Tongue (tissue), 2 donors: ENCODE measurements around the gene FHIT. TPM values are rescaled to one million over a fixed set of nuclear protein-coding genes. Genes with fewer than 3 reads are reported as not detected.
A peak's percentile ranks its signal among the peaks of the same experiment; 100 is the strongest.

Experiments used
- DNase-seq: peaks from one replicate; pipeline ENCODE4 v3.0.0-alpha.2; 2015
- total RNA-seq: library from RNA; depleted of rRNA; stranded (reverse); fragments of >200 nt; gene quantifications from one replicate; pipeline ENCODE4 v1.2.3, GENCODE V29; 2014

The FHIT gene
- total RNA-seq, 1 donor from 2014 or later = 7.4 TPM

- DNase-seq = no peak
These were observed 851.1 kb downstream of the FHIT start for GRCh38 chr3:60399861-60400845.

DNA sequence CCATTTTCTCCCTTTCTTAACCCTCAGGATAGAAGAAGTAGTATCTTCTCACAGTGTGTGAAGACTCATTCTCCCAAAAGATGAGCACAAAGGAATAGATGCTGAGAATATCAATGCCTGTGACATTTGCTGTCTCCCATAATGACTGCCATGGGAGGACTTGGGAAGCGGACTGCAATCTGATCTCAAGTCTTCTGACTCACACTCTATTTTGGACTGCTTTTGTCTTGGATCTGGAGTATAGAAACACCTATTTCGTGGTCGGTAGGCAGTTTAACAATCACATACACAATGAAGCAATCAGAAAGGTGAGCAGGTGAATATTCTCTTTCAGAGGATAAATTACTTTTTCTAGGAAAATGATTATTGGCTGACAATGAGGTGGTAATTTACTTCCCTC lies 852.0 kb downstream of the FHIT start:
- peak; percentile 24 for DNase-seq

DNA sequence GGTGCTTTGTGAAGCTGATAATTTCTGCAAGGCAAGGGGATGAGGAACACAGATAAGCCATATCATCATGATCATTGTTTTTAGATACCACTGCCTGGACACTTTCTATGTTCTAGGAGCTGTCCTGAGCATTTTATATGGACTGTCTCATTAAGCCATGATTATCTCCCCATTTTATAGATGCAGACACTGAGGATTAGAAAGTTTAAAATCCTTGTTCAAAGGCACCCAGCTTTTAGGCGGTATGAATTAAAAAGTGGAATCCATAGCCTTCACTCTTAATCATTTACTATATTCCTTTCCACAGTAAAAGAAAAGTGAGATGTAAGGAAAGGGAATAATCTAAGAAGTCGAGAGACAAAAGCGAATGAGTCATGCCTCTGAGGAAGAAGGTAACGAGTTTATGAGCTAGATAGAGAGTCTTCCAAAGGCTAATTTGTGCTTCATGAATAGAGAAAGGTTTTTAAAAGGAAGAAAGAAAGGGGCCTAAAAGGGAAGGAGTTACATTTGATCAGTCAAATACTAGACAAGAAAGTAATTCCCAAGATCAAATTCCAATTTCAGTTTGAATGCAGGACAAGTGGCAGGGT lies 856.0 kb downstream of the FHIT start:
- no peak for DNase-seq

DNA sequence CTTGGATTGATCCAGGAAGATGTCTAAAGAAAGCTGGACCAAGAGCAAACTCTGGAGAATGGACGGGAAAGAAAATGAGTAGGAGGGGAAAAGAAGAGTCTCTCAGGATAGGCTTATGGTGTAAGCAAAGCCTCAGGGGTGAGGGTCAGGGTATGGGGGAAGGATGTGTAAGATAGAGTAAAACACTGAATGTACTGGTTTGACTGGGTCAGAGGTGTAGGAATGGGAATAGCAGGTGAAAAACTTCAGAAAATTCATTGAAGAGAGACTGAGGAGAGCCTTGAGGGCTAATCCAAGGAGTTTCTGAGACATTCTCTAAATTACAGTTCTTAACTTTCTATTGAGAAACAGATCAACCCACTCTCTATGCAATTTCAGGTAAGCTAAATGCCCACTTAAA lies 857.3 kb downstream of the FHIT start:
- no peak for DNase-seq

DNA sequence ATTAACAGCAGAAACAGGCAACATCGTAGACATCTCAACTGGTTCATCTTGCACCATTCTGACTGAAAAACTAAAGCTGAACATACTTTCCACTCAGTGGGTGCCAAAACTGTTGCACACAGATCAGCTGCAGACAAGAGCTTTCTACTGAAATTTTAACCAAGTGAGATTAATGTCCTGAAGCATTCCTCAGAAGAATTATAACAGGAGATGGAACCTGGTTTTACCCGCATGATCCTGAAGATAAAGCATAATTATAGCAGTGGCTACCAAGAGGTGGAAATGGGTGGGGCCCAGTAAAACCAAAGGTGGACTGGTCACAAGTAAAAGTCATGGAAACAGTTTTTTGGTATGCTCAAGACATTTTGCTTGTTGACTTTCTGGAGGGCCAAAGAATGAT lies 858.8 kb downstream of the FHIT start:
- no peak for DNase-seq

GRCh38 chr3:60391292-60391691 lies 860.0 kb downstream of the FHIT start:
- DNase-seq = no peak

DNA sequence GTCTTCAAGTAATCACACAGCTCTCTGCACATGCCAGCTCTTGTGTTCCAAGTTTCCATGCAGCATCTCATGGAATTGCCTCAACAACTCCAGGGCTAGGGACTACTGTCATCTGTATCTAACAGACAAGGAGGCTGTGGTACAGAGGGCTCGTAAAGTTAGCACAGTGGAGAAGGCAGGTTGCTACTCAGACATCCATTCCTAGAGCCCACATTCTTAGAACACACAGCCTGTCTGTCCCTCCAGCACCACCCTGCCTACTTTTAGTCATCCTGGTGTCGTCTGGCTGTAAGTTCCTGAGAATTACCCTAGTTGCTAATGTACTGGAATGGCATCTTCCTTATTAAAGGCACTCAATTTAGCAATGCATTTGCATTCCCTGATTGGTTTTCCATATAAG lies 862.5 kb downstream of the FHIT start:
- no peak for DNase-seq

DNA sequence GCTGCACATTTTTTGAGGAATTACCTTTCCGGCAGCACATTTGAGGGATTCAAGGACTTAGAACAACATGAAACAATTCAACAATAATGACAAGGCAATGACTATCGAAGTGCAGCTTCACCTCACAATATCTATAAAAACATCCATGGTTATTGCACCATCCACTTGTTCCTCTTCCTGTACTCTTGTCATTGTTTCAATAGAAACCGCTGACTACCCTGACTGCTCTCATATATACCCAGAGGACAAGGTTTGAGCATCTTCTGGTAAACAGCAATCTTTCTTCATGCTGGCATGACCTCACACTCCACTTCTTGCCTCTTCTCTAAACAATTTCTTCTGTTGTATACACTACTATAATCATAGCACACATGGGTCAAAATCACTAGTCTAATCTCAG lies 864.9 kb downstream of the FHIT start:
- DNase-seq = no peak

DNA sequence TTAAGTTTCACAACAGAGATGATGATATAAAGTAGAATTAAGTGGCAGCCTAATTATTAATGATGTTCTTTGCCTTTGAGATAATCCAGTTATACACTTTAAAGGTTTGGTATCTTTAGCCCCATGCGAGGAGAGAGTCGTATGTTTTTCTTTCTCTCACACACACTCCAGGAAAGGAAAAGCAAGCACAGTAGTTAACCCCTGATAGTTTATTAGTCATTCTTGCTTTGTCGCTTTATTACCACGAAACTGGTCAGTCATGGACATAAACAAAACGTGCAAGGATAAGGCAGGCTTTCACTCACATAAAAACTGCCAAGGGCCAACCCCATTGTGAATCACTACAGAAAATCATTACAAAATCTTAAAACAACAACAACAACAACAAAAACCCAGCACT lies 866.9 kb downstream of the FHIT start:
- no peak for DNase-seq

DNA sequence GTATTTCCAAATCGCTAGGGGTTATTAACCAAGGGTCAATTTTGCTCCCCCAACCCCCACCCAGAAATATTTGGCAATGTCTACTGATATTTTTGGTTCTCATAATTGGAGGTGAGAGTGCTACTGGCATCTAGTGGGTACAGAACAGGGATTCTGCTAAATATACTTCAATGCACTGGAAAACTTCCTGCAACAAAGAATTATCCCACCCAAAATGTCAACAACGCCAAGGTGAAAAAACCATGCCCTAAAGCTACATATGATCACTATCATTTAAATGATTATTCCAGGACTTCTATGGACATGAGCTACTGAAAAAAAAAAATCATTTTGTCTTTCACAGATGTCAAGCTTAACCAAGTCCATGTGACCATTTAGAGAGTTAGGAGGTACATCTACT lies 867.9 kb downstream of the FHIT start:
- no peak for DNase-seq

DNA sequence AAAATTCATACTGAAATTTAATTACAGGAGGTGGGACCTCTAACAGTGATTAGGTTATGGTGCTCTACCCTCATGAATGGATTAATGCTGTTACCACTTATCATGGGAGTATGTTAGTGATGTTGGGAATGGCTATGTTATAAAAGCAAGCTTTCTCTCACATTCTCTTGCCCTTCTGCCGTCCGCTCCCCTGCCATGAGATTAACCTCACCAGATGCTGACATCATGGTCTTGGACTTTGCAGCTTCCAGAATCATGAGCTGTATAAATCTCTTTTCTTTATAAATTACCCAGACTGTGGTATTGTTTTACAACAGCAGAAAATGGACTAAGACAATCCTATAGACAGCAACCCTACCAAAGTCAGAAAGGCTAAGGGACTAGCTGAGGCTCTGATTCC lies 884.8 kb downstream of the FHIT start:
- DNase-seq = no peak

- no peak for DNase-seq
These were observed 885.9 kb downstream of the FHIT start for GRCh38 chr3:60365360-60365759.

DNA sequence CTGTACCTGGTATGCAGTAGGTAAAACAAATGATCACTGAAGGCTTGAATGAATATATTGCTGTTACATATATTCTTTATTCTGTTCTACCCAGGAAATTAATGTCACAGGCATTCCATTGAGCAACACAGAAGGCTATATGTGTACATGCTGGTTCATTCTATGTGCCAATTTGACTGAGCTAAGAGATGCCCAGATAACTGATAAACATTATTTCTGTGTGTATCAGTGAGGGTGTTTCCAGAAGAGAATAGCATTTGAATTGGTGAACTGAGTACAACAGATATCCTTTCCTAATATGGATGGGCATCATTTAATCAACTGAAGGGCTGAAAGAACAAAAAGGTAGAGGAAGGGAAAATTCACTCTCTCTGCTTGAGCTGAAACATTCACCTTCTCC lies 886.8 kb downstream of the FHIT start:
- no peak for DNase-seq

DNA sequence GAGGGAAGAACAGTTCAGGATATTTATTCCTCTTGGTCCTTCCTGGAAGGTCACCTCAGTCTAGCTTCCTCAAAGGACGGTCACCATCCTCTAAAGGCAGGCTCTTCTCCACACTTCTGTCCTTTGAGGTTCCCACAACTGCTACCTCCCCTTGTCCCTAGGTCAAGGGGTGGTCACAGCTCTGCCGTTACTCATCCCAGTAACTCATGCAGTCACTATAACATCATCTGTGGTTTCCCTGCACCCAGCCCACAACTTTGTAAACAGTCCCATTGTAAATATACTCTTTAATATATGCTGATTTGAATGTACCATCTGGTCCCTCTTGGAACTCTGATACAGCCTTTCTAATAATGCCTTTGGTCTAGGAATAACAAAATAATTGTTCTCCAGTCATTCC lies 887.4 kb downstream of the FHIT start:
- no peak for DNase-seq

DNA sequence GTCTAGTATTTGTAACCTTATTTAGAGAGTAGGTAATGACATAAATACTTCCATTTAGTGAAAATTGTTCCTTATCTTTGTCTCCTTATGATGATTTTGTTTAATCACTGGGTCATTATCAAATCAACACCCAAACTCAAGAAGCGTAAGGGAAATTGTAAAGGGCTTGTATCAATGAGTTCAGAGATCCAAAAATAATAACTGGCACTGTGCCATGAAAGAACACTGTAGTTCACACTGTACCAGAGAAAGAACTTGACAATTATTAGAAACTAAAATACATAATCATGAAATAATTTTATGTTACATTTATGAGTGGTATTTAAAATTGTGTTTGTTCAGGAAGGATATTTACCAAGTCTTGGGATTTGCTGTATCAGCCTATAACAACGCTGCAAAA lies 895.4 kb downstream of the FHIT start:
- DNase-seq = peak; percentile 6

GRCh38 chr3:60351481-60351880 lies 899.8 kb downstream of the FHIT start:
- no peak for DNase-seq

GRCh38 chr3:60344340-60344739 lies 906.9 kb downstream of the FHIT start:
- DNase-seq = no peak

DNA sequence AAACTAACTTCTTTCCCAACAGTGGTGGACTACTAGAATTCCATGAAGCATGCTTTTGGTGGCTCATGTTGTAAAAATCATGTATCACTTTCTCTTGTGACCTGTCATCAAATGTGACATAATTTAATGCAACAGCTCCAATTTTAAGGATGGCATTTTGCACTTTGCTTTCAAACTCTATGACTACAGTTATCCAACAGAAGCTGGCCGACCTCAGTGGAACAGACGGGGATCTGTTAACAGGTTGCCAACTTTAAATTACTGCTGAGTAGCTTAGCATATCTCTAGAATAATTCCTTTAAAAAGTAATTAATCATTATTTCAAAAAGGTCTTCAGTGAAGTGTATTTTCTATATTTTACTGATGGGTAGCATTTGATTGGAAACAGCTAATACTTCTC lies 907.4 kb downstream of the FHIT start:
- DNase-seq = no peak

DNA sequence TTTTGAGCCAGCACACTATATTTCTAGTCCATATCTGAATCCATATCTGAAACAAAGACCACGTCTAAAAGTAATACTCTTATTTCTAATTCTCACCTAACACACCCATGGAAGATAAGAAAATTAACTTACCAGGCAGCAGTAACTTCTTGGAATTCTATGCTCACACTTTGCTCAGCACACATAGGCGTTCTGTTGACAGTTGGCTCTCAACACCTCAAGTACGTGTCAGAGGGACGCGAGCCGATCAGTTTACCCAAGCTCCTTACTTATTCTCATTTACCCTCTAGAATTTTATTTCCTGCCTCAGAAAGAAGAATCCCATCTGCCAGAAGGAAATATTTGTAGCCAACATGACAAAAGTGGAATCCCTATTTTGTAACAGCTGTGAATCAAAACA lies 911.9 kb downstream of the FHIT start:
- DNase-seq = no peak

- no peak for DNase-seq
These were observed 913.8 kb downstream of the FHIT start for GRCh38 chr3:60337421-60337820.

DNA sequence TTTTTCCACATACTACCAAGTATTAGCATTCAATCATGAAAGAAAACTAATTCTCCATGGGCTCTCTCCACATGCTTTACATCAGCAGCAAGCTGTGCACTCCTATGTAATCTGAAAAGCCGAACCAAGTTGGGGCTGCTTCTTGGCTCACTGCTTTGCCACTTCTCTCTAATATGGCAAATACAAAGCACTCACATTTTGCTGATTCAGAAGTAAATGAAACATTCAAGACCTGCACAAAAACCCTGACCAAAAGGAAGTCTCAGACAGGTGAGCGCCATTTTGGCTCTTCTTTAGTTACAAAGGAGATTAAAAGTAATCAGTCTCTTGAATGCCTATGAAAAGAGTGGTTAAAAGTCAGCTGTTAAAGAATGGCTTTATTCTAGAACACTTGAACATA lies 915.2 kb downstream of the FHIT start:
- peak; percentile 16 for DNase-seq

GRCh38 chr3:60333710-60334109 lies 917.5 kb downstream of the FHIT start:
- no peak for DNase-seq

- no peak for DNase-seq
These were observed 921.1 kb downstream of the FHIT start for GRCh38 chr3:60330107-60330506.

DNA sequence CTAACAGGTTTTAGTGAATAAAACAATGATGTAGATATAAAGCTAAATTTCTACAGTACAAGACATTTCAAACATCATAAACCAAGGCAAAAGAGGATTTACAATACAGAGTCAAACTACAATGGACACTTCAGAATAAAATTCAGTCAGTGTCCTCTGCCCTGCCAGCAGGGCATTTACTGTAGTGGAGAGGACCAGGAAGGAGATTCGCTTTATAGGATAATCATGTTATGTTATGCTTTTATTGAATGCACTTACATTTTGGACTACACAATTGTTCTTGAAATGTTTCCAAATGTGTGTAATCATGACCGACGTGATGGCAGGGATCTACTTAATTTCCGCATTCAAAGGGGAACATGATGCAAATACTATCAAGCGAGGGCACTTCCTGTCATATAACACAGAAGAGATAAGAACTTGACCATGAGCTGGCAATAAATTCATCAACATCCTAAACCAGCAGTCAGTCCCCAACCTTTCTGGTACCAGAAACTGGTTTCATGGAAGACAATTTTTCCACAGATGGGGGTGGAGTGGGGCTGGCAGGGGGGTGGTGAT lies 925.6 kb downstream of the FHIT start:
- no peak for DNase-seq
